ENCODE data around the gene PRSS21. TPM values are rescaled to one million over a fixed set of nuclear protein-coding genes. Genes with fewer than 3 reads are reported as not detected.

The PRSS21 gene
- not detected for total RNA-seq

GRCh38 chr16:2816751-2817339 is at the start of gene PRSS21:
TSS of gene PRSS21 (plus strand) at chr16:2817237. CDS start at chr16:2817269, 32 bp downstream.
- ATAC-seq = no peak
- no peak for DNase-seq (ENCODE audit: low spot score)

- DNase-seq (ENCODE audit: low spot score) = no peak
- ATAC-seq = no peak
Observed at GRCh38 chr16:2767891-2768290, 49.1 kb upstream of the PRSS21 start.

GRCh38 chr16:2768403-2769089 is 48.5 kb upstream of the PRSS21 start:
- ATAC-seq (no peak), DNase-seq (ENCODE audit: low spot score) (no peak)

- ATAC-seq (no peak), DNase-seq (ENCODE audit: low spot score) (no peak)
Observed at GRCh38 chr16:2769100-2769529, 47.9 kb upstream of the PRSS21 start.

- DNase-seq (ENCODE audit: low spot score) = no peak
- peak; percentile 8 for ATAC-seq
Observed at GRCh38 chr16:2769675-2770056, 47.4 kb upstream of the PRSS21 start.

- DNase-seq (ENCODE audit: low spot score) (no peak), ATAC-seq (peak; percentile 37)
Observed at GRCh38 chr16:2770057-2770951, 46.7 kb upstream of the PRSS21 start.

GRCh38 chr16:2771496-2772402 is 45.3 kb upstream of the PRSS21 start:
- no peak for ATAC-seq
- DNase-seq (ENCODE audit: low spot score) = no peak

GRCh38 chr16:2773188-2773968 is 43.7 kb upstream of the PRSS21 start:
- no peak for DNase-seq (ENCODE audit: low spot score)
- ATAC-seq = no peak

- no peak for DNase-seq (ENCODE audit: low spot score)
- ATAC-seq = no peak
Observed at GRCh38 chr16:2774161-2774891, 42.7 kb upstream of the PRSS21 start.

GRCh38 chr16:2775131-2775716 is 41.8 kb upstream of the PRSS21 start:
- ATAC-seq (no peak), DNase-seq (ENCODE audit: low spot score) (no peak)

- ATAC-seq (no peak), DNase-seq (ENCODE audit: low spot score) (no peak)
Observed at GRCh38 chr16:2775765-2776499, 41.1 kb upstream of the PRSS21 start.

- DNase-seq (ENCODE audit: low spot score) (peak; percentile 57), ATAC-seq (no peak)
Observed at GRCh38 chr16:2776500-2777139, 40.4 kb upstream of the PRSS21 start.

GRCh38 chr16:2777231-2777902 is 39.7 kb upstream of the PRSS21 start, which contains the start of gene ELOB:
TSS of gene ELOB (minus strand) at chr16:2777280. CDS start at chr16:2777239, 41 bp downstream.
- DNase-seq (ENCODE audit: low spot score) = peak; percentile 91
- peak; percentile 94 for ATAC-seq

GRCh38 chr16:2777903-2778629 is 39.0 kb upstream of the PRSS21 start:
- no peak for DNase-seq (ENCODE audit: low spot score)
- peak; percentile 34 for ATAC-seq

- DNase-seq (ENCODE audit: low spot score) (peak; percentile 44), ATAC-seq (no peak)
Observed at GRCh38 chr16:2778630-2778958, 38.4 kb upstream of the PRSS21 start.

GRCh38 chr16:2779151-2779920 is 37.7 kb upstream of the PRSS21 start:
- no peak for DNase-seq (ENCODE audit: low spot score)
- ATAC-seq = no peak
